Activated T-cell treated with anti-CD3 and anti-CD28 coated beads, Interleukin-2, amount 50 U/mL, for 1 hour (primary cell): ENCODE results near the gene DYRK1A.

Experiments
- DNase-seq: peaks from one replicate; pipeline ENCODE4 v3.0.0-alpha.2; 2020

The DYRK1A gene

DNA sequence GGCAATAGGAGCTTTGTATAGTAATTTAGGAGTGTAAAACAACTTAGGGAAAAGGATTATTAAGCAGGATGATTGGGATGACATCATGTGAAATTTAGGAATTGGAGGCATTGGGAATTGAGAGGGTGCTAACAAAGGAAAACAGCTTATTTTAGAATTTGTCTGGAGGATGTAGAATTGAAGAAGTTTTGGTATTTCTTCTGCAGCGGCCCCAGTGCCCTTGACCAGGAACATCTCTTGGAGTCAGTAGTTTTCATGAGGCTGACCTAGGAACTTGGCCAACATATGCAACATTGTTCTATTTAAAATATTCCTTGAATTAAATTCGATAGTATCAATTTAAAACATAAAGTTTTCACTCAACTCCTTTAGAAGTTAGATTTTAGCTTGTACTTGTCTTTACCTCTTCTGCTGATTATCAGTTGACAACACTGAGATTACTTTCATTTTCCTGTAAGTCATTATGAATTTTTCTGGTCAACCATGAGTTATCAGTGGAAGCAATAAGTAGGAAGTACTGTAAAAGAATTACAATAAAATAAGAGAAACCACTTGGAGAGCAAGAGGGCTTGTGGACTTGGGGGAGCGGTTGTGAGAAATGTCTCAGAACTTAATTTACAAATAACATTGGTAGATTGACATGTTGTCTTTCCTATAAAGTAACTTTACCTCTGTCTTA lies 52.8 kb downstream of the DYRK1A start:
- DNase-seq = no peak

DNA sequence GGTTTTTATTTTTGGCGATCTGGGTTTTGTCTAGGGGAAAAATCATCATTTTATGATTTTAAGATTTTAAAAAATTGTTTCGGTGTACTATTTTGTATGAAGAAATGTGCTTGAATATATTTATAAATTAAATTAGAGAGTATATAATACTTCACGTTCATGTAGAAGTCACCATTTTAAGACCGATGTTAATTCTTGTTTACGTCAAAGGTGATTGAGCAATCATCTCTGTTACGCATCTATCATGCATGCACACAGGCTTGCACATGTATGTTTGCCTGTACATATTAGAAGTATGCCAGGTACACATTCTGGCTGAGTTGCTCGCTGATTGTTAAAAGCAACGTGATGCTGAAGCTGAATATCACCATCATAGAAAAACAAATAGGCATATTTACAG lies 54.7 kb downstream of the DYRK1A start:
- no peak for DNase-seq

DNA sequence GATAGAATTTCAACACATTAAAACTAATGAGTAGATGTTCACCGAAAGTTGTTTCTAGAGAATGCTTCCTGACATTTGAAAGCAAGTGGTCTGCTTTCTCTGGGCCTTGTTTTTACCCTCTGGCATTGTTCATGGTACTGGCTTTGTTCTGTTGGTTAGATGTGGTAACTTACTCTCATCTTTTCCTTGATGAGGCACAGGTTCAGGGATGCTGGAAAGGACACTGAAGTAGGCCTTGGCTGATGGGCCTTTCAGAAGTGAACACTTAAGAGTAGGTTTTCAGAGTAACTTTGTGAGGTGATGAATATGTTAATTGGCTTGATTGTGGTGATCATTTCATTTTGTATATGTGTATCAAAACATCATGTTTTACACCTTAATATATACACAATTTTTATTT lies 55.8 kb downstream of the DYRK1A start:
- no peak for DNase-seq

DNA sequence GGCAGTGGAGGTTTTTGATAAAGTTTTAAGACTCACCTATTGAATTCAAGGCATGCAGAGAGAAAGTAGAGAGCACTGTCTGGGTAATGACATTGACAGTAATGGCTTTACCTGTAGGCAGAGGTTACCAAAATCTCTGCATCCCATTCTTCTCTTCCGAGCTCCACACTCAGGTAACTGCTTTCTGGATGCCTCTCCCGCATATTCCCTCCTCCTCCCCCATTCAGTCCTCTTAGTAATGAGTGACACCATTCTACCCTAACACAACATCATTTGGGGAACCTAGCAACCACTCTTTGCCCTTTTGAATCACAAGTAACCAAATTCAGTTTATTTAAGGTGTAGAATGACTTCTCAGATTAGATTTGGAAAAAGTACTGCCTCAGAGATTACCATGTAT lies 56.5 kb downstream of the DYRK1A start:
- no peak for DNase-seq

DNA sequence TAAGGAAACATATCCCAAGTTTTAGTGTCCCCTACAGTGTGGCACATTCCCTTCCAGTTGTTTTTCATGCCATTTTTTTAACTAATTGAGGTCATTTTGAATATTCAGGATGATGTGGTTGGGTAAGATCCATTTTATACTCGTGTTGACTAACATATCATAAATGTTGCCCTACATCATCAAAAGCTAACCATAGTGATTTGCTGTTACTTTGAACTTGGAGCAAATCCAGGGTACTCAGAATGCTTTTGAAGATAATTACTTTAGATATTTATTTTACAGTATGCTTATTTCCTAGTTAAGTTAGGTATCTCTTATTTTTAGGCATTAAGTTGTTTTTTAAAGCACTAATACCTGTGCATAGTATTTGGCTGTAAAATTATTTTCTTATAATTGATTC lies 57.8 kb downstream of the DYRK1A start:
- DNase-seq = no peak

DNA sequence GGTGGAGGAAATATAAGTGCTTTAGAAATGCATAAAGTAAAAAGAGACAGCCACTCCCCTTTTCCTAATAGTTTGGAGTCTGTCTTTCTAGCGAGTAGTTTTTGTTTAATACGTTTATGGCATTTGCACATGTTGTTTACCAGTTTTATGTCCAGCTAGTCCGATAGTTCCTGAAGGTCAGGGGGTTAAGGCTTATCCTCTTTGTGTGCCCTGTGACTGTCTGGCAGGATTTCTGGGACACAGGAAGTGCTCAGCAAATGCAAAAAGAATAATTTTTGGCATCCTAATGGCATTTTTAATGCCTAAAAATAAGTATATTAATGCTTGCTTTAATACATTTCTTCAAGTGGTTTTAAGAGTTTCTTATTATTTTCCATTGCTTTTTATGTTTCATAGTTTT lies 58.4 kb downstream of the DYRK1A start:
- no peak for DNase-seq

DNA sequence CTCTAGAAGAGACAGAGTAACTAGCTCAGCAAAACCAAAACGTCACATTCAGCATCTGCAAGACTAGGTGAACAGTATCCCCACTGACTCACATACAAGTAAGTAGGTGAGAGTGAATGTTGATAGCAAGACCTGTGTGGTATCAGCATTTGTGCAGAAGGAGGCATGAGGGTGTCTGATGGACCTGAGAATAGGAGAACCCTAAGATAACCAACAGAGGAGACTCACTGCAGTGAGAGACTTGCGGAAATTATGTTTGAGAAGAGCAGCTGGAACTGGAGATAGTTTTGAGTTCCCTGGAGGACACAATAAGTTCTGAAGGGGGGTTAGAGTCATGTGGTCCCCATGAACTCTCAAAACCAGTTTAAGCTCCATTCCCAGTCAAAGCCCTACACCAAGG lies 59.1 kb downstream of the DYRK1A start:
- DNase-seq = no peak

DNA sequence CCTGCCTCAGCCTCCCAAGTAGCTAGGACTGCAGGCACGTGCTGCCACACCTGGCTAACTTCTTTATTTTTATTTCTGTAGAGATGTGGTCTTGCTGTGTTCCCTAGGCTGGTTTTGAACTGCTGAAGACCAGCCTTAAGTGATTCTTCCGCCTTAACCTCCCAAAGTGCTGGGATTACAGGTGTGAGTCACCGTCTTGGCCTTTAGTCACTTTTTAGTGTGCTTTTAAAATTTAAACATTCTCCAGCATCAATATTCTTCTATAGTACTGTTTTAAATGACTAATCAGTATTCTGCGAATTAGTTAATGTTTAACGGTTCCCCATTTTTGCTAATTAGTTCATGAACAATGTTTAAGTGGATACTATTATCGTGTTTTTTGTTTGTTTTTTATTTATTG lies 60.6 kb downstream of the DYRK1A start:
- no peak for DNase-seq

DNA sequence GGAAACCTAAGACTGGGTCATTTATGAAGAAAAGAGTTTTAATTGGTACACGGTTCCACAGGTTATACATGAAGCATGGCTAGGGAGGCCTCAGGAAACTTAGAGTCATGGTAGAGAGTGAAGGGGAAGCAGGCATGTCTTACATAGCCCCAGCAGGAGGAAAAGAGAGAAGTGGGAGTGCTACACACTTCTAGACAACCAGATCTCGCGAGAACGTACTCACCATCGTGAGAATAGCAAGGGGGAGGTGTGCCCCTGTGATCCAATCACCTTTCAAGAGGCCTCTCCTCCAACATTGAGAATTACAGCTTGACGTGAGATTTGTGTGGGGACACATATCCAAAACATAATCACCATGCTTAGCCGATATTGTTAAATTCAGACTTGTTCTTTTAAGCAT lies 62.8 kb downstream of the DYRK1A start:
- no peak for DNase-seq

DNA sequence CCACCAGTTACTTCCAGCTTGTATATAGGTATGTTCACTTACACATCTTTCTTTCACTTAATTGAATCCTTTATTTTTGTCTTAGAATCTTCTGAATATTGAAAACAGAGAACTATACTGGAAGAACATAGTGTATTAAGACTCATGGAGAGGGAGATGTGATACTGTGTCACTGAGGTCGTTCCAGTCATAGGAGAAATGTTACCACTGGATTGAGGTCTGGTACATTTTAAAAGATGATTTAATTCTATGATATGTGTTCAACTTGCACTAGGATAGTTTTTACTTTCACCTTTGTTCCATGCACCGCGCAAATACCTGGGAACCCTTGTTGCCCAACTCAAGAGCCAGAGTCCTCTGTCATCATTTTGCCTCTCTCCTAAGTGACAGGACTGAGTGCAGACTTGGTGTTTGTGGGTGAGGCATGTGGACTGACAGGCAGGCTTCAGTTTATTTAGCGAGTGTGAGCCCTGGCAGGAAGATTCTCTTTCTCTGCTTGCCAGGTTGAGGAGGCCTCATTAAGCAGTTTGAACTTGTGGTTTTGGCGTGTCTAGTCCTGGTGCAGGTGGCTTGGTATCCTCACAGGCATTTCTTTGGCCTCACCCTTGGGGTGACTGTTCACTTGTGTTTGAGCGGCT lies 63.7 kb downstream of the DYRK1A start:
- DNase-seq = no peak

DNA sequence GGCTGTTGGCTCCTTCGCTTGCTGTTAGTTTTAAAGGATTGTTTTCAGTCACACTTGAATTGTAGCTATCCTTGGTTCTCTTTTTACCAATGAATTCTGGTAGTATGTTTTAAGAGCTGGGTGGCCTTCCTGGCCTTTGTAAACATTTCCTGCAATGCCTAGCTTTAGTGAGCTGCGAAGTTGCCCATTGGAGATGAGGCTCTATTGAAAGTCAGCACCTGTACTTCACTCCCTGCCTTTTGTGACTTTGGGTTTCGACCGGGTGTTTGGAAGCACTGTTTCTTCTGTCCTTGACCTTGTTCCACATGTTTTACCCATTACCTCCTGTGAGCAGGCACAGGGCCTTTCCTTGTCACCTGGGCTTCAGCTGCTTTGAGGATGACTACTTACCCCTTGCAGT lies 64.7 kb downstream of the DYRK1A start:
- no peak for DNase-seq

DNA sequence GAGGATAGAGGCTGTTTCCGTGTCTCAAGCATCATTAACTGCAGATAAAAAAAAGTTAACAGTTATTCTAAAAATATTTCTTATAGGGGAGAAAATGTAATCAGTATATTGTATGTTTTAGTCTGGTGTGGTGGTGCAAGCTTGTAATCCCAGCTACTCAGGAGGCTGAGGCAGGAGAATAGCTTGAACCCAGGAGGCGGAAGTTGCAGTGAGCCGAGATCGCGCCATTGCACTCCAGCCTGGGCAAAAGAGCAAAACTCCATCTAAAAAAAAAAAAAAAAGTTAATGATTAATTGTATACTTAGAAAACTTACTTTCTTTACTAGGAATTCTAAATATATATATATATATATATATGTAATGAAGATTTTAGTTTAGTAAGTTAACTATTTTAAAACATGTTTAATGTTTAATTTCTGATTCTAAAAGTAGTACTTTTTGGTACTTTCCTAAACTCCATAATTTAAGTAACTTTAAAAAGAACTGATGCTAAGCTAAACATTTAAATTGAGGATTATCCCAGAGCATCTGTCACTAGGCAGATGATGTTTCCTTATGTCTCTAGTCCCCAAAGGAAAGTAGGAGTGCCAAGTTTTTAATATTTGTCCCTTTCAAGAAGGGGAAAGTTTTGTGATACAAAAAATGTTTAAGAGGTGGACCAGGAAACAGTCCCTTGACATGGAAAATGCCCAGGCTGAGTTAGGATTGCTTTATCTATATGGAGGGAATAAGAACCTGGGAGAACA lies 66.3 kb downstream of the DYRK1A start:
- no peak for DNase-seq

DNA sequence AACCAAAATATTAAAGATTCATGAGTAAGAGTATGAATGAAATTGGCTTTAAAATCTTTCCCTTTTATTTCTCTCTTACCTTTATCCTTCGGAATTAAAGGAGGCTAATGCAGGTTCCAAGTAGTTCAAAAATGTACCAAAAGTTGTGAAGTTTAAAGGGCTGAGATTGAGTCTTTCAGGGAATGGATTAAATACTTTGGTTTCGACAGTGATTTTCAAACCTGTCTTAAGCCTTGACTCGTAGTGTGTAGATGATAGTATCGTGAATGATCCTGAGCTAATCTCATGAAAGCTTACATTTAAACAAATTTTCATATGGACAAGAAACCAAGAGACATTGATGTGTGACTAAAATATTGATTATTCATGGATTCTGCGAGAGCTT lies 66.9 kb downstream of the DYRK1A start:
- no peak for DNase-seq

DNA sequence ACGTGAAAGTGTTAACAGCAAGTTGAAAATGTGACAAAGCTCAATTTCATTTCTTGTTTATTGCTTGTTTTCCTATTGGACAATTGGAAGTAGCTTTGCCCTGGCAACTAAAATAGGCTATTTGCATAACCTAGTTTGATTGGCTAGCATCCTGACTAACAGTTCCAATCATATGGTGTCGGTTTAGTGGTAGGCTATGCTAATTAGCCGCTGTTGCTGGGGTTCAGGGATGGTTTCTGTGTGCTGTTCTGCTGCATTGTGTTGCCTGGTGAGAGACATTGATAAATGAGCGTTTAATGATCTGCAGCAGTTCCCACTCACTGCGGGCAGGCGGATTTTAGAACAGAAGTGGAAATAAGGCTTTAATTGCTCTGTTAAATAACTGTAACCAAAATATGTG lies 68.5 kb downstream of the DYRK1A start:
- DNase-seq = no peak

DNA sequence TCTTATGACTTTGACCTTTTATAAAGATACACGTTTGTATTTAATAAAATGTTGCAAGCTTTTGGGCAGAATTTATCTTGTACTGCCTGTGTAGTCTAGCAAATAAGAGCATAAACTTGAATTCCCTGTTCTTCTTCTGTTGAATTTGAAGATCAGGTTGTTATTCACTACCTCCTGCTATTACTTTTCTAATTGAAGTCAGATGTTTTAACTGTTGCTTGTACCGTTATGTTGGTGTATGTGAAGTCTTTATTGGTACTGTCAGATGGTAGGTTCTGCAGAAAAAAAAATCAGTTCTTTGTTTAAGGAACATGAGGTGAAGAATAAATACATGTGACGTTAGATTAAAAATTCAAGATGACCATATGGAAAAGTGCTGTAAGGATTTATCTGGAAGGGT lies 69.1 kb downstream of the DYRK1A start:
- no peak for DNase-seq

DNA sequence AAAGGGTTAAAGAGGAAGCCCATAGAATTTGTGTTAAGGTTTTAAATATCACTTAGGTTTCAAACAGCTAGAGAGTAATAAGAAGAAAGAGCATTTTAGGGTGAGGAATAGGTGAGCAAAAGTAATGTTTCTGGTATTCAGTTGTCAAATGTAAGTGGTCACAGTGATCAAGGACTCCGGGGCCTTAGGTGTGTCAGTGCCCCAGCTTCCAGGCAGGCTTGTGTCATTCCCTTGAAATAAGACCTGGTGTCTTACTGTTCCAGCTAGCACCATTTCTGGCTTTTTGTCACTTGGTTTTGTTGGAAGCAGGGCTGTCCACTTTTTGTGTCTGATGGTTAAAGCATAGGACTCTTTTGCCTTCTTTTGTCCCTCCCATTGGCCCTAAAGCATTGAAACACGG lies 69.6 kb downstream of the DYRK1A start:
- no peak for DNase-seq

DNA sequence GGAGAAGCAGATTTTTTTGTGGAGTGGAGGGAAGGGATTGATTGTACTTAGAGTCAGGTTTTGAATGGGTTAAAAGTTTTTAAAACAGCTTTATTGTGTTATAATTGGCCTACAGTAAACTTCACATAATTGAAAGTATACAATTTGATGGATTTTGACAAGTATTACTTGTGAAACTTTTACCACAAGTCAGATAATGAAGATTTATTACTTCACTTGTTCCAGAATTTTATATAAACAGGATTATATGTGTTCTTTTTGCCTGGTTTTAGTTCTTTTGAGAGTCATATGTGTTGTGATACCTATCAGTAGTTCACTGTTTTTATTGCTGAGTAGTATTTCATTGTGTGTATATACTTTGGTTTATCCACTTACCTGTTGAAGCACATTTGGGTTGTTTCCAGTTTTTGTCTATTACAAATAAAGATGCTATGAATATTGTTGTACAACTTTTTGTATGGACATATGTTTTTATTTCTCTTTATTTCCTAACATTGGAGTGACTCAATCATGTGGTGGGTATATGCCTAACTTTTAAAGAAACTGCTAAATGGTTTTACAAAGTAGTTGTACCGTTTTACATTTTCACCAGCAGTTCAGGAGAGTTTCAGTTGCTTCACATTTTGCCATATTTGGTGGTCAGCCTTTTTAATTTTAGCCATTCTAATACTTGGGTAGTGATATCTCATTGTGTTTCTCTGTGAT lies 71.0 kb downstream of the DYRK1A start:
- no peak for DNase-seq

DNA sequence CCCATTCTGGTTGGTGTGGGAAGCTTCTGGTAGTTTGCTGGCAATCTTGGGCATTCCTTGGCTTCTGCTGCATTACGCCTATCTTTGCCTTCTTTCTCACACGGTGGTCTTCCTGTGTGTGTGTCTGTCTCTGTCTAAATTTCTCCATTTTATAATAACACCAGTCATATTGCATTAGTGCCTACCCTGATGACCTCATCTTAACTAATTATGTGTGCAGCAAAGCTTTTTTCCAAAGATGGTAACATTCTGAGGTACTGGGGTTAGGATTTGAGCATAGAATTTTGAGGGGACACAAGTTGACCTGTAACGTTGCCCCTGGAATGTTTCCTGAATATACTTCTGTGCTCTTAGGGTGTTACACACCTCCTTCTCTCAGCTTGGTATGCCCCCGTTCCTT lies 77.1 kb downstream of the DYRK1A start:
- no peak for DNase-seq

DNA sequence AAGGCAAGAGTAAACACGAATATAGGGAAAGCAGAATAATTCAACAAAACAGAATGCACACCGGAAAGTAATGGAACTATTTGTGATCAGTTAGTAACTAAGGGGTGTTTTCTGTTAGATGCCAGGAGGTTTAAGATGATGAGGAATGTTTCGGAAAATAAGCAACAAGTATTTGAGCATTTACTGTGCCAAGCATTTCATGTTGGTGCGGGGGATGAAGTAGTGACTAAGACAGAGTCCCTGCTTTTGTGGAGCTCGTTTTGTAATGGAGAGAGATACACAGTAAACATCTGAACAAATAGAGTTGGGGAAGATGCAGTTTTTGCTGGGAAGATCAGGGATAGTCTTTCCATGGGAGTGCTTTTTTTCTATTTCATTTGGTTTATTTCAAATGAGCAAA lies 78.7 kb downstream of the DYRK1A start:
- DNase-seq = no peak

DNA sequence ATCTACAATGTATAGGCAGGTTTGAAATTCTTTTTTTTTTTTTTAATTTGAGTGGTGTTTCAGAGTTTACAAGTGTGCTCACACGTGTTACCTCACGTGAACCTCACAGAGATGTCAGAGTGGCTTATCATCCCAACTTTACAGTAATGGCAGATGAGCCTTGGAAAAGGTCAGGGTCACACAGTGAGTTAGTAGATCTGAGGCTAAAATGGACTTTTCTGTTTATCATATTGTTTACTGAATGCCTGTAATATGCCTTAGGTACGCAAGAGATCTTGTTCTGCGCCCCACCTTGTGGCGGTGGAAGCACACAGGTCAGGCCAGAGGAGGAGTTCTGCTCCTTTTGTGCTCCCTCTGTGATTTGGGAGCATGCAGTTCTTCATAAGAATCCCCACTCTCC lies 80.0 kb downstream of the DYRK1A start:
- DNase-seq = no peak

DNA sequence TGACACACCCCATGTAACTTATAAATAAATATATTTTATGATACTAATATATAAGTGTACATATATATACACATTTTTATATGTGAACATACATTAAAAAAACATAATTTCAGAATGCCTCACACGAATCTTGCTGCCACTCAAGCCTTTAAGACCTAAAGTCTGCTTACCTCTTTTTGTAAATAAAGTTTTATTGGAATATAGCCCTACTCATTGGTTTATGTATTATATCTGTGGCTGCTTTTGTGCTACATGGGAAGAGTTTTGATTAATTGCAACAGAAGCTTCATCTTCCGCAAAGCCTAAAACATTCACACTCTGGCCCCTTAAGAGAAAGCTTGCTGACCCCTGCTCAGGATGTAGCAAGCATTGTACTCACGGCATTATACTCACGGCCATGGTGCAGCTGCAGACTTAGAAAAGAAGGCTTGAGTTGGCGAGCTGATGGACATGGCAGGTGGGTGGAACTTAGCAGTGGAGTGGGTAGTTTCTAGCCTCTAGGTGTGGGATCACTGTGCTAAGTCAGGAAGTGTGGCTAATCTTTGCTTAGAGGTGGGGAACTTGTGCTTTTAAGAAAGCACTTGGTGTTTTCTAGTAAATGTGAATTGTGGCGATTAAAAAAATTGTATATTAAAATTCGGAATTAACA lies 80.8 kb downstream of the DYRK1A start:
- no peak for DNase-seq

DNA sequence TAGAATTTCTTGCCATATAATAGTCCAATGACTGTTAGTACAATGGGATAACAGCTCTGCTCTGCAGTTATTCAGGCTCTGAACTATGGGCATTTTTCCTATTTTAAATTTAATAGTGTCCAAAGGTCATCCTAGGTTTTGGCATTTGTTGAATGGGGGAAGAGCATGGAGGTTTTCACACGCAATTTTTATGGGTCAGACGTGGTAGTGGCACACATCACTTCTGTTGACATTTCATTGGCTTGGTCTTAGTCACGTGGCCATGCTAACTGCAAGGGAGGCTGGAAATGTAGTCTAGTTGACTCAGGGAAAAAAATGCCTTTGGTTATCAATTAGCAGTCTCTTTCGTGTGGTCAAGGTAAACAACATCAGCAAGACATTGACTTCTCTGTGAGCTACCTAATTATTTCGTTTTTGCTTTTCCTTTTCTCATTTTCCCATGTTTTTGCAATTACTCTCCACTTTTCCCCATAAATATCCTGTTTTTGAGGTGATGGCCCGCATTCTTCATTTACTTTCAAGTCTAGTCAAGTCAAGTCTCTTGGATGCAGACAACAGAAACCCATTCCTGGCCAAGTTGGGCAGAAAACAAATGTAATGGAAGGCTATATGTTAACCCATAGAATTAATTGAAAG lies 82.8 kb downstream of the DYRK1A start:
- no peak for DNase-seq

DNA sequence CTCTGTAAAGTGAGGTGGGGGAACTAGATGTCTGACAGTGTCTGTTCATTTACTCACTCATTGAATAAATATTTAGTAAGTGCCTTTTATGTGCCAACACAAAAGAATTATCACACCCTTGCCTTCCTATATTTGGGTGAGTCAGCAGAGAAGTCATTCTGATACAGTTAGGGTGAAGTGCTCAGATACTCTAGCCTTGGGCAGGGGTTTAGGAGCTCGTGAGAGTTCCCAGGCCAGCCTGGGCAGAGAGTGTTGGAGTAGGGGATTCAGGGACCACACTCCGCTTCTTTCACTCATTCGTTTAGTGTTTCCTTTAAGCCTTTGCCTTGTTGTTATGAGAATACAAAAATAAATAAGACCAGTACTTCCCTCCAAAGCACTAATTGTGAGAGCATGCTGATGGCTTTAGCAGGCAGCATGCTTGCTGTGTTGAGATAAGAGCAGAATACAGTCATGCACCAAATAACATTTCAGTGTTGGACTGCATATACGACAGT lies 83.9 kb downstream of the DYRK1A start:
- no peak for DNase-seq
